Measurements from ENCODE around the gene SYN1.

GRCh38 chrX:47661539-47661938 lies 41.9 kb upstream of the SYN1 start:
- TF ChIP-seq, protein P1, sequence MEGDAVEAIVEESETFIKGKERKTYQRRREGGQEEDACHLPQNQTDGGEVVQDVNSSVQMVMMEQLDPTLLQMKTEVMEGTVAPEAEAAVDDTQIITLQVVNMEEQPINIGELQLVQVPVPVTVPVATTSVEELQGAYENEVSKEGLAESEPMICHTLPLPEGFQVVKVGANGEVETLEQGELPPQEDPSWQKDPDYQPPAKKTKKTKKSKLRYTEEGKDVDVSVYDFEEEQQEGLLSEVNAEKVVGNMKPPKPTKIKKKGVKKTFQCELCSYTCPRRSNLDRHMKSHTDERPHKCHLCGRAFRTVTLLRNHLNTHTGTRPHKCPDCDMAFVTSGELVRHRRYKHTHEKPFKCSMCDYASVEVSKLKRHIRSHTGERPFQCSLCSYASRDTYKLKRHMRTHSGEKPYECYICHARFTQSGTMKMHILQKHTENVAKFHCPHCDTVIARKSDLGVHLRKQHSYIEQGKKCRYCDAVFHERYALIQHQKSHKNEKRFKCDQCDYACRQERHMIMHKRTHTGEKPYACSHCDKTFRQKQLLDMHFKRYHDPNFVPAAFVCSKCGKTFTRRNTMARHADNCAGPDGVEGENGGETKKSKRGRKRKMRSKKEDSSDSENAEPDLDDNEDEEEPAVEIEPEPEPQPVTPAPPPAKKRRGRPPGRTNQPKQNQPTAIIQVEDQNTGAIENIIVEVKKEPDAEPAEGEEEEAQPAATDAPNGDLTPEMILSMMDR (conservative IDR thresholded peaks at IDR 0.05 in 1 of 2, IDR thresholded peaks at IDR 0.05 in 1 of 2; ENCODE audit: extremely low read depth in 1 of 2, insufficient read depth in 1 of 2, low read depth in 1 of 2, low read length in 2 of 2): no peak
- no peak for TF ChIP-seq EZH2 (IDR thresholded peaks at IDR 0.05; ENCODE audit: borderline replicate concordance, low read length)

All from mammary epithelial cell (primary cell).